GF-D8 (cell line): ENCODE results near the gene METTL2B.
"Not testable (repeated sequence)": the region's sequence is repeated elsewhere in the genome, so short reads cannot be mapped to it uniquely, and the experiment has no call there.

Experiments used
- DNase-seq: peaks from one replicate; lab custom pipeline; 2025; lab: John Stamatoyannopoulos, UW

The METTL2B gene

GRCh38 chr7:128454808-128455542 is 21.6 kb upstream of the METTL2B start:
- no peak for DNase-seq

- peak; percentile 67 for DNase-seq
Measured at GRCh38 chr7:128455543-128456254, 20.8 kb upstream of the METTL2B start, which contains the start of gene HILPDA. Gene HILPDA (plus strand): TSS chr7:128455878. CDS start chr7:128457269, 1,391 bp downstream.

DNA sequence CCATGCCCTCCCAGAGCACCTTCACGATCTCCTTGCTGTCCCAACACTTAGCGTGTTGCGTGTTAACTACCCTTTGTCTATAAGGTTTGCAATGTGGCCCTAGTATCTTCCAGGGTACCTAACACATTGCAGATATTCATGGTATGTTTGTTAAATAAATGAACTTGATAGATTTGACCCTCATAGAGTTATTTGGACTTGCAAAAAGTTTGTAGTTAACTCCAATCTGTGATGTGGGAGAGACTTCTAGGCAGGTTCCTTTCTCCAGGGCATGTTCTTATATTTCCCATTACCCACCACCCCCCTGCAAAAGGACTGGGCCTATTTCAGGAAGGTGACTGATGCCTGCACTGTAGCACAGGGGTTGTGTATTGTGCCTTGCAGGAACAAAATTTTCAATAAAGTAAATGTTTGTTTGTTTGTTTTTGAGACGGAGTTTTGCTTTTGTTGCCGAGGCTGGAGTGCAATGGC is 20.3 kb upstream of the METTL2B start:
- no peak for DNase-seq

- not testable (repeated sequence) for DNase-seq
Measured at GRCh38 chr7:128457385-128457784, 19.2 kb upstream of the METTL2B start.

DNA sequence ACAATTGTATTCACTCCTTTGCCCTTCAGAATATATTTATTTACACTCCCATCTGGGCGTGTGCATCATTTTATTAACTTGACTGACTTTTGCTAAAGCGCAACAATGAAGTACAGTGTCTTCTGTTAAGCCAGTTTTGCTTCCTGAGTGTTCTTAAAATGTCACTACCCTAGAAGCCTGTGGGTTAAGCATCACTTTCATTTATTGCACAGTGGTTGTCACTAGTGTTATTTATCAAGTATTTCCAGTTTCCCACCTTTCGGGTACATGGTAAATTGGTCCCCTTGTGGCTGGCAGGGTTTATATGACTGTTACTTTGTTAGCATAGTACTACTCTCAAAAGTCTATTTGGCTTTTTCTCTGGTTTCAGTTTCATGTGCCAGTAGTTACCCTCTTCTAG is 17.6 kb upstream of the METTL2B start:
- DNase-seq = no peak

- DNase-seq = no peak
Measured at GRCh38 chr7:128459394-128459878, 17.1 kb upstream of the METTL2B start.

DNA sequence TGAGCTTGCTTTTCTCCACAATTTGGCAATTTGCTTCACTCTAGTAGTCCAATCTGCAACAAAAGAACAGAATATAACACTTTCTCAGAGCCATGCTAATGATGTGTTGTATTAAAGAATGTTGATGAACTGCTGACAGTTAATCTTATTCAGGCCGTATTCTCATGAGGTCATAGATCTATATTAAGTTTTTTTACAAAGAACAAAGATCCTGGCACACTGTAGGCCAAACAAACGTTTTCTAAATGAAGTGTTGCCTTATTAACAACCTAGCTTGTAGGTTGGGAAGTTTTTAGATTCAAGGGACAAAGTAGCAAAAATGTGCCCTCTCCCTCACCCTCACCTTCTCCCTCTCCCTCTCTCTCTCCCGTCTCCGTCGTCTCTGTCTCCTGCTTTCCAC is 14.1 kb upstream of the METTL2B start:
- DNase-seq = no peak

DNA sequence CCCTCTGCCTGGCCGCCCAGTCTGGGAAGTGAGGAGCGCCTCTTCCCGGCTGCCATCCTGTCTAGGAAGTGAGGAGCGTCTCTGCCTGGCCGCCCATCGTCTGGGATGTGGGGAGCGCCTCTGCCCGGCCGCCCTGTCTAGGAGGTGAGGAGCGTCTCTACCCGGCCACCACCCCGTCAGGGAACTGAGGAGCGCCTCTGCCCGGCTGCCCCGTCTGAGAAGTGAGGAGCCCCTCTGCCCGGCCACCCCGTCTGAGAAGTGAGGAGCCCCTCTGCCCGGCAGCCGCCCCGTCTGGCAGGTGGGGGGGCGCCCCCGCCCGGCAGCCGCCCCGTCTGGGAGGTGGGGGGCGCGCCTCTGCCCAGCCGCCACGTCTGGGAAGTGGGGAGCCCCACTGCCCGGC is 13.2 kb upstream of the METTL2B start:
- DNase-seq = not testable (repeated sequence)

- not testable (repeated sequence) for DNase-seq
Measured at GRCh38 chr7:128463933-128464332, 12.6 kb upstream of the METTL2B start.

GRCh38 chr7:128466871-128467270 is 9.7 kb upstream of the METTL2B start:
- not testable (repeated sequence) for DNase-seq

GRCh38 chr7:128477336-128477690 is 765 bp downstream of the METTL2B start:
- DNase-seq = not testable (repeated sequence)

GRCh38 chr7:128479082-128479481 is 2.5 kb downstream of the METTL2B start:
- DNase-seq = not testable (repeated sequence)

DNA sequence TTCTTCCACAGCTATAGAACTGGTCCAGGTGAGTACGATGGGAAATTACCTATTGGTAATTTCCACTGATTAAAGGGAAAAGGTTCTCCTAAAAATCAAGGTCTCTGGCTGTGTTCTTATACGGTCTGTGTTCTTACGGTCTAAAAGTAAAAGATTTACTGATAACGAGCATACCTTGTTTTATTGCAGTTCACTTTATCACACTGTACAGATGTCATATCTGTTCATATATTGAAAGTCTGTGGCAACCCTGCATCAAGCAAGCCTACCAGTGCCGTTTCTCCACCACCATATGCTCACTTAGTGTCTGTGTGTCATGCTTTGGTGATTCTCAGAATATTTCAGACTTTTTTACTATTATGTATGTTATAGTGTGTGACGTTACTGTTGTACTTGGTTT is 11.6 kb downstream of the METTL2B start:
- not testable (repeated sequence) for DNase-seq

GRCh38 chr7:128497405-128497804 is 20.9 kb downstream of the METTL2B start:
- no peak for DNase-seq

- DNase-seq = not testable (repeated sequence)
Measured at GRCh38 chr7:128505416-128505815, 28.9 kb downstream of the METTL2B start.

DNA sequence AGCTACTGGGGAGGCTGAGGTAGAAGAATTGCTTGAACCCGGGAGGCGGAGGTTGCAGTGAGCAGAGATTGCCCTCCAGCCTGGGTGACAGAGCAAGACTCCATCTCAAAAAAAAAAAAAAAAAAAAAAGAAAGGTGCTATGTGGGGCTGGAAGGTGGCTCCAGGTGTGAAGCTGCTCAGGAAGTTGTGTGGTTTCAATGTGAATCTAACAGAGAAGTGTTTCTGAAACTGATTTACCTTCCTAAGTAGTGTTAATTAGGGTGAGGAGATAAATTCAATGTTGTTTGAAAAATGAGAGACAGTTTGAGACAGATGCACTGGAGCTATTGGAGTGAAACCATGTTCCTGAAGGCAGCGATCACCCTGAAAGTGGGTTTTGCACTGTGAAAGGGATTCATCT is 30.3 kb downstream of the METTL2B start:
- DNase-seq = not testable (repeated sequence)

DNA sequence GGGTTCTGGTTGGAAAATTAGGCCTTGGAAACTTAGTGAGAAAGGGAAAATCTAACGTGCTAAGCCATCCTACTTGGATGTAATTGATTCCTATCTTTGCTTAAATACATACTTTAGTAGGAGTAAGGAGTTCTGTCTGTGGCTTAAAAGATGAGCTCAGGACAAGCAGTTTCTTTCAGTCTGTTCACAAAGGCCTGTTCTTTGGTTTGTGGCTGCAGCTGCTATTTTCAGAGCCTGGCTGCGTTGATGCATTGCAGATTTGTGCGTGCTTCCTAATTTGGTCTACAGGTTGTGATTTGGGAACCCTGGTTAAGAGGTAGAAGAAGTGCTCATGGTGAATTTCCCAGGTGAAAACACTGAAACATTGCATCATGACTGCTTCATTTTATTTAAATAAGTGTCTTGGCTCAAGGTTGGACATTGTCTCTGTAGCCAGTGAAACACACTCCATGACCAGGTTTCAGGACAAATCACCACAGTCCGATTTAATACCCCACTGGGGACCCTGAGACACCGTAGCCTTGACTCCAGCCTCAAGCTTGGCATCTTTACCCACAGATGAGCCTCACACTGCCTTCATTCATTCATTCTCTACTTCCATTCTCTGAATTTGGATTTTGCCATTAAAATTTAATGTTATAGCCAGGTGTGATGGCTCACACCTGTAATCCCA is 30.9 kb downstream of the METTL2B start:
- not testable (repeated sequence) for DNase-seq

DNA sequence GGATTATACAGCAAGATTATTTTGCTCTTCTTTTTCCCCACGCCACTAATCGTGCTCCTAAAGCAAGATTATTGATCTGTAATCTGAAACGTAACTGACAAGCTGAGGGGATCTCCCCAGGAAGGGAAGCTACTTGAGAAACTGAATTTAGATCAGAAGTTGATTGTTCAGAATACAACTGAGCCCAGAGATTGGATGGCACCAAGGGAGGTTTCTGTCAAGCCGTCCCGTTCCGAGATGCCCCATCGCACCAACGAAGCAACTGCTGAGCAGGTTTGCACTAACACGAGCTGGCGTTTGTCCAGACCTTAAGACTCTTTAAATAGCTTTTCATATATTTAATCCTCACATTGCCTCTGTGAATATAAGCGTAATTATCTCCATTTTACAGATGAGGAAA is 35.1 kb downstream of the METTL2B start:
- not testable (repeated sequence) for DNase-seq

- not testable (repeated sequence) for DNase-seq
Measured at GRCh38 chr7:128515232-128515631, 38.7 kb downstream of the METTL2B start.

- DNase-seq = not testable (repeated sequence)
Measured at GRCh38 chr7:128517023-128517422, 40.5 kb downstream of the METTL2B start.

DNA sequence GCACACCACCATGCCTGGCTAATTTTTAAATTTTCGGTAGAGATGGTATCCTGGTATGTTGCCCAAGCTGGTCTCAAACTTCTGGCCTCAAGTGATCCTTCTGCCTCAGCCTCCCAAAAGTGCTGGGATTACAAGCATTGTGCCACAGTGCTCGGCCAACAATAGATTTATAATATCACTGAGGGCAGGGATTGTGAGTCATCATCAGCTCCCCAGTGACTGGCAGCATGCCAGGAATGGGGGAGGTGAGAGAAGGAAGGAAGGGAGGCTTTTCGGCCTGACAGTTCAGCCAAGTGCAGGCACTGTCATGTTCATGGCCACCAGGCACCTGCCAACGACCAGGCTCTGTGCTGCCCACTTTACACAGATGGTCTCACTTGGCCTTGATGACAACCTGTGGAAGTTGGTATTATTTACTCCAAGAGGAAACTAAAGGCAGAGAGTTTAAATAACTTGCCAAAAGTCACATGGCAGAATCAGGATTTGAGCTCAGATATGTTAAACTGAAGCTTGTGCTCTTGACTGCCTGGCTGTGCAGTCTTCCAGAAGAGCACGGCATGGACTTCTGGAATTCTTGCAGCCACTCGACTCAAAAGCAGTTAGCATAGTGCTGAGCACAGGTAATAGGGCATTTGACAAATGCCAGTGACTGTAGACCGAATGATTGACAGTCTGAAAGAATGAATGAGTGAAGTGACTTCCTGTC is 46.8 kb downstream of the METTL2B start:
- DNase-seq = peak; percentile 40
